ENCODE data around the gene TTC8.

- TF ChIP-seq CTCF (IDR thresholded peaks at IDR 0.05), result no peak
- TF ChIP-seq POLR2AphosphoS5 (IDR thresholded peaks at IDR 0.05), result no peak
- TF ChIP-seq POLR2A (IDR thresholded peaks at IDR 0.05), result no peak
Observed at GRCh38 chr14:88904206-88904647, 79.8 kb downstream of the TTC8 start.

All from transverse colon (tissue), 4 donors.